GM21576 (cell line): Measurements from ENCODE around the gene PTP4A1.
"Not testable (repeated sequence)": the region's sequence is repeated elsewhere in the genome, so short reads cannot be mapped to it uniquely, and the experiment has no call there.

Experiments
- ATAC-seq: cut with Tn5 transposase; IDR thresholded peaks from one replicate; pipeline ENCODE4 v1.9.1; 2021; ENCODE audit warnings: mild to moderate bottlenecking, moderate library complexity; ENCODE audit not compliant: unreplicated experiment

Gene PTP4A1

DNA sequence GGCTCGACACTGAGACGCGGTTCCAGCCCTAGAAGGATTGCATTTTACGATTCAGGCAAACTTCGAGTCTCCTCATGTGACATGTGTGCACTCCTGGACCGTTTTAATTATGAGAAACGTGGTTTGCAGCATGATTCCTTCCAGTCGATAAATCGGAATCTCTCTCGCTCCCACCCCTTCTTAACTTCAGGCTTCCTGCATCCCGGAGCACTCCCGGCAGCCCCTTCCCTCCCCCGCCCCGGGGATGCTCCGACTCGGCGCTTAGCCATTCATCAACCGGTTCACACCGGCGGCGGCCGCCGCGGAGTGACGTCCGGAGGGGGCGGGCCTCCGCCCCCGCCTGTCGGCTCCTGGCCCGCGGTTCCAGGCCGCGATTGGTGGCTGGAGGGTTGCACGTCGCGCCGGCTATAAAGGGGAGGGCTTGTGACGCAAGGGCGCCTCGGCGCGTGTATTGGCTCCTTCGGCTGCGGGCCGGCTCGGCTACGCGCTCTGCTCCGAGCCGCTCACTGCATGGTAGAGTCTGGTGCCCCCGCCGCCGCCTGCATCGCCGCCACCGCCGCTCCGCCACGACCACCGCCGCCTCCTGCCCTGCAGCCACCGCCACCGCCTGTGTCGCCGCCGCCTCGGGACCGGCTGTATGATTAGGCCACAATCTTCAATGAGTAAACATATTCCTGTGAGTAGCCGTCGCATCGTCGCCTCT is at the start of gene PTP4A1, which contains the start of gene LOC128125822:
PTP4A1 (plus strand) TSS at position 437 of the 703 bp plus-strand sequence. CDS start 4,401 bp downstream, outside the sequence.
LOC128125822 (plus strand) TSS at position 437 of the 703 bp plus-strand sequence.
- ATAC-seq, result peak; percentile 90

DNA sequence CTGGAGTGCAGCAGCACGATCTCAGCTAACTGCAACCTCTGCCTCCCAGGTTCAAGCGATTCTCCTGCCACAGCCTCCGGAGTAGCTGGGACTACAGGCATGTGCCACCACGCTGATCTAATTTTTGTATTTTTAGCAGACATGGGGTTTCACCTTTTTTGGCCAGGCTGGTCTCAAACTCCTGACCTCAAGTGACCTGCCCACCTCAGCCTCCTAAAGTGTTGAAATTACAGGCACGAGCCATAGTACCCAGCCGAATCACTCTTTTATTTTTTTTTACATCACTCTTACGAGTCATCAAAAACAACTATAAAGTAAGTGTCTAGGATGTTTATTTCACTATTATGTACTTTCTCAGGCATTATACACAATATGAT is 49.4 kb upstream of the PTP4A1 start:
- ATAC-seq, result not testable (repeated sequence)

DNA sequence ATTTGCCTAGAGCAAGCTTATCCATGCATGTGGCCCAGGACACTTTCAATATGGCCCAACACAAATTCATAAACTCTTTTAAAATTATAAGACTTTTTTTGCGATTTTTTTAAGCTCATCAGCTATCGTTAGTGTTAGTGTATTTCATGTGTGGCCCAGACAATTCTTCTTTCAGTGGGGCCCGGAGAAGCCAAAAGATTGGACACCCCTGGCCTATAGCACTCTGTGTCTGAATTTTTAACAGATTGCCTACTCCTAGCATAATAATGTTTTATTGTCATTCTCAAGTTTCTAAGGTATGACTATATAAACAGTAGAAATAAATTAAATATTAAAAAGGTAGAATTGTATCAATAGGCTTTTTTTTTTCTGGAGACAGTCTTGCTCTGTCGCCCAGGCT is 48.6 kb upstream of the PTP4A1 start:
- no peak for ATAC-seq

DNA sequence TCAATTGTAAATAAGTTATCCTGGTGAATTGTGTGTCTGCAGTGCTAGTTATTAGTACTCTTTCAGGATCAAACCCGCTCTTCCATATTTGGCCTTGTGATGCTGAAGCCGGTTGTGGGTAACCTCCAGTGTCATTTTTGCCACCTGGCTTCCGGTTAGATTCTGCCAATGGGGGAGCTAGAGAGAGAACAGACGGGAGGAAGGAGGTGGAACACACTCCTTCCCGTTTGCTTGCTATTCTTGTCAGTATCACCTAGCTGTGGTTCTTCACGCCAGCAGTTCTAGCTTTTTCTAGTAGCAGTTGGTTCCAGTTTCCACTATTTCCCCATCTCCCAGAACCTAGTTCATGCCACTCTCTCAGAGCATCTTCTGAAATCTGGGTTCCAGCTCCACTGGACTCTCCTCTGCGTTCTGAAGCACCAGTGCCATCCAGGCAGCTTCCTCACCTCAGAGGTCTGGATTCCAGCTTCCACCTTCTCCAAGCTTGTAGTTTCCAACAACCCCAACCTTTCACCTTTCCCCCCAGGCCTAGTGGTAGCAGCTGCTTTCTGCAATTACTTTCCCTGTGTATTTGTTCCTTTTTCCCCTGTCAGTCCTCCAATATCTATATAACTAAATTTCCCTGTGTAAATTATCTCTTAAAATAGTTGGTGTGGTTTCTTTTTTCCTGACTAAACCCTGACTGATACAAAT is 46.9 kb upstream of the PTP4A1 start:
- no peak for ATAC-seq

DNA sequence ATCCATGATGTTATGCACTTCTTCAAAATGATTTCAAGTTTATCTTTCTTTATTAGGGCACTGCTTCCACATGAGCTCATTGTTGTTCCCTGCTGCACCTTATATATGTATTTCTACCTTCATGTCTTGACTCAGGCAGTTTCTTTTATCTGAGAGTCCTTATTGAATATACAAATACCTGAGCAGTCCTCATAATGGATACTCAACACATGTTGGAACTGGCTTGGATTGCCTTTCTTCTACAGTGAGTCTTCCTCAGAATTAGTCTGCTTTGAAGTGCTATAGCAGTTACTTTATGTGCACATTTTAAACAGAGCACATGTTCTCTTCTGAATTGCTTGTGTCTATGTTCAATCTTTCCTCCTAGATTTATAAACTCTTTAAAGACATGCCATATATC is 45.3 kb upstream of the PTP4A1 start:
- ATAC-seq, result no peak

DNA sequence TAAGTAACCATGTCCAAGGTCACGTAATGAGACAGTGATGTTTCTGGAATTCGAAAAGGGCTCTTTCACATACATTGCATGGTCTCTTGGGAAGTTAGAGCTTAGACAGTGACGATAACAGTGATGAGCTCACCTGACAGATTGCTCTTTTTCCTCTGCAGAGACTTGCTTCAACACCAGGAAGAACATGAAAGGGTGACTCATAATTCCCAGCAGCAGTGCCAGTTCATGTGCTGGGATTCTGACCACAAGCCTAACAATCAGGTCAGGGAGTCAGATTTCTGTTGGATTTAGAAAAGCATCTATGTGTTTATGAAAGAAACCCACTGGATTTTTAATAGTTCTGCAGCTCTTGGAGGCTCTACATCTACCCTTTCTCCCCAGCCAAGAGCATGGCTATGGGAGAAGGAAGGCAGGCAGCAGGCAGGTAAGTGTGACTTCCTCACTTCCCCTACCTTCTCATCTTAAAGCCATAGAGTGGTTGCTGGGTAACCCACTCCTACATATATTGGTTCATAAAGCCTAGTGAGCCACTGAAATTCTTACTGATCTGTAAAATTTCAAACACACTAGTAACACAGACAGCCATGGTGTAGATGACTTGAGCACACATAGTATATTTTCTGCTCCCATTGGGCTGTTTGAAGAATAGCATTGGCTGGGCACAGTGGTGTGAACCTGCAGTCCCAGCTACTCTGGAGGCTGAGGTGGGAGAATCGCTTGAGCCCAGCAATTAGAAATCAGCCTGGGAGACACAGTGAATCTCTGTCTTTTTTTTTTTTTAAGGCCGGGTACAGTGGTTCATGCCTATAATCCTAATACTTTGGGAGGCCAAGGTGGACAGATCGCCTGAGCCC is 44.4 kb upstream of the PTP4A1 start:
- peak; percentile 41 for ATAC-seq

DNA sequence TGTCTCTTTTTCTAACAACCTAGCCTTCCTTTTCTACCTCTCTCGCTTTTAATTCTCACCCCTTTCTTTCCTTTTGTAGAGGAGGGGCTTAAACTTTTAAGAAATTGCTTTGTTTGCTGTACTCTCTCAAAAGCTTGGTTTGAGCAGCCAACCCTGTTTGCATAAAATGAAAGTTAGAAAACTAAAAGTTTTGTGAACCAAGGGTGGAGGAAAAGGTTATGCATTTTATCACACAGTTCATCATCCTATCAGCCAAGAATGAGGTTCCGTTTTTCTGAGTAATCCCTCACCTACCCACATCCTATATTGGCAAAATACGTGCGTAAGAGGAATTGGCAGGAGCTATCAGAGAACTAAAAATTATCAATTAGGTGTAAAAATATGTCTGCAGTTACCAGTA is 42.8 kb upstream of the PTP4A1 start:
- ATAC-seq, result no peak

DNA sequence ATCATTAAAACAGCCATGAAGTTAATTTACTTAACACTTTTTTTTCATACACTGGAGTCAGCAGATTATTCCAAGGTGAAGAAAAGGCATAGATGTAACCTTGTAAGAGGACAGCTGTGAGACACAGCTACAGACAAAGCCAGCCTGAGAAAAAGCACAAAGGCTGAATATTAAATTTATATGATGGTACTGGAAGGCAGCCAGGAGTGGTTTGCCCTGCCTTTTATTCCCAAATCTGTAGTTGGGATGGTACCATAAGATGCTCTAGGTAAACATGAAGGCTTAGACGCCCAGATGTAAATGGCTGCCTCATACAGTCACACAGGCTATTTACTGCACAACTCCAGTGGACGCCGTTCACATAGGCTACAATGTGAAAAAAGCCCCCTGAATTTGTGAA is 42.1 kb upstream of the PTP4A1 start:
- ATAC-seq, result no peak

DNA sequence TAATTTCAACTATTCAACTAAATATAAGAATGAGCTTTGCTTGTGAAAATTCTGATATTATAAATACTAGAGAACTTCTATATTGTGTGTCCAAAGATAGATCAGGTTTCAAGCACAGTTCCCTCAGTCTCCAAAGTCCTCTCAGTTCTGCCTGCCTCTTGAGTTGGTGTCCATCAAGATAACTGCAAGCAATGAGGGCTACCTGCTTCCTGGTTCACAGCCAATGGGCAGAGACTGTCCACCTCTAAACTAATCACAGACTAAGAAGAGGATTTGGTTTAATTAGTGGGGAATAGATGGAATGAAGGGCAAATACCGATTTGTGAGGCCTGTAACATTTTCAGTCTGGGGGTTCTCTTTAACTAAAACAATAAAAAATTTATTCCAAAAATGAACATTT is 41.3 kb upstream of the PTP4A1 start:
- ATAC-seq, result no peak

DNA sequence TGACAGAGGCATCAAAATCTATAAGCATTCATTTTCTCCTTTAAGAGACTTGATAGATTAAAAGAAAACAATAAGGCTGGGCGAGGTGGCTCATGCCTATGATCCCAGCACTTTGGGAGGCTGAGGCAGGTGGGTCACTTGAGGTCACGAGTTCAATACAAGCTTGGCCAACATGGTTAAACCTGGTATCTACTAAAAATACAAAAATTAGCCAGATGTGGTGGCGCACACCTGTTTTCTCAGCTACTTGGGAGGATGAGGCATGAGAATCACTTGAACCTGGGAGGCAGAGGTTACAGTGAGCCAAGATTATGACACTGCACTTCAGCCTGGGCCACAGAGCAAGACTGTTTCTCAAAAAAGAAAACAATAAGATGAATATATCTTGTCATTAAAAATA is 39.3 kb upstream of the PTP4A1 start:
- ATAC-seq, result no peak

DNA sequence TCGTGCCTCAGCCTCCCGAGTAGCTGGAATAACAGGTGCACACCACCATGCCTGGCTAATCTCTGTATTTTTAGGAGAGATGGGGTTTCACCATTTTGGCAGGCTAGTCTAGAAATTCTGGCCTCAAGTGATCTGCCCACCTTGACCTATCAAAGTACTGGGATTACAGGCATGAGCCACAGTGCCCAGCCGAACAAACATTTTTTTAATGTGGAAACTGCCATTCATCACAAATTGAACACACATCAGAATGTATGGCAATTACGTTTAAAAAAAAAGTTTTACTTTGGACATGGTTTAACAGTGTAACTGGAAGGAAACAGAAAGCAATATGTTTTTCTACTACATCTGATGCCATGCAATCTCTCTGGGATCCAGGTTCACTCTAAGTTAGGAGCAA is 38.3 kb upstream of the PTP4A1 start:
- ATAC-seq, result no peak

DNA sequence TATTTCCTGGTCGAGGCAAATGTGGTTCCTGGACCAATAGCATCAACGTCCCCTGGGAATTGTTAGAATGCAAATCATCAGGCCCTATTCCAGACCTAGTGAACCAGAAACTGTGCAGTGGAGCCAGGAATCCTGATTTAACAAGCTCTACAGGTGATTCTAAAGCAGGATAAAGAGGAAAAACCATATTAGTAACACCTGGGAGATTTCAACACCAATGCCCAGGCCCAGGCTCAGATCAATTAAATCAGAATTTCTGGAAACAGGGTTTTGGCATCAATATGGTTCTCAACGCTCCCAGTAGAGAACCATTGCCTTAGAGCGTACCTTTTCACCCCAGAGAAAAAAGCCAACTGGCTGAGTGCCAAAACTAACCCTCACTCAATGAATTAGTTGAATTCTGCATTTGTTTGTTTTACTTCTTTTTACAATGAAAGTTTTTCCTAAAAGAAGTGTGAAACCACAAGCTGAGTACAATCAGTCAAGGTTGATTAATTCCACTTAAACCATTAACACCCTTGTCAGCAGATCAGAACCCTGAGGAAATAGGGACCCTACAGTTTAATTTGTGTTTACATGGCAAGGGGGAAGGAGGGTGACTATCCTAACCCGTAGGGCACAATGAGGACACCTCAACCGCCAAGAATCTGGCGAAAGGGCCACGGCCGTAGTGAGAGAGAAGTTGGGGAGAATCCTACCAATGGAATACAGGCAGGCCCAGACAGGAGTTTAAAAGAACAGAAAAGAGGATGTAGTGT is 34.9 kb upstream of the PTP4A1 start:
- ATAC-seq, result peak; percentile 73

DNA sequence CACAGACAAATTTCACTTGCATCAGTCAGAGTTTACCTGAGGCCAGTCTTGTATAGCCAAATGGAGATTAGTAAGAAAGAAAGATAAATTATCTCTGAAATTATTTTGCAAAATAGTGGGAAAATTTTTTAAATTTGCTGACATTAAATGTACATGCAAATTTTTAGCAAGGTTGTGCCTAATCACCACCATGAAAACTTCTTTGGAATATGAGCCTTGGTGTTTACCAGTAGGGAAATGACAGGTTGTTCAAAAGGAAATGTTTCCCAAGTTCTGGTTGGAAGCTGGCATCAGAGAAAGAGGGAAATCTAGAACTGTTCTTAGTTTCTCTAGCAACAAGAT is 34.4 kb upstream of the PTP4A1 start:
- no peak for ATAC-seq

DNA sequence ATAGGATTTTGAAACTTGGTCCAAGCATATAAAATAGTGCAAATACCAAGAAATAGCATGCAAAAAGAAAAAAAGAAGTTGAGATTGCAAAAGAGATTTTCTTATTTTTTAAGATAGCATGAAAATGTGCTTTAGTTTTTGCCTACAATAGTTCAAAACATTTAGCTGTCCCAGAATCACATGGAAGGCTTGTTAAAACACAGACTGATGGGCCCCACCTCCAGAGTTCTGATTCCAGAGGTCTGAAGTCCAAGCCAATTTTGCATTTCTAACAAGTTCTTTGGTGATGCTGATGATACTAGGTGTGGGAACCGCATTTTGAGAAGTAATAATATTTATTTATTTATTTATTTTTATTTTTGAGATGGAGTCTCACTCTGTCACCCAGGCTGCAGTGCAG is 33.7 kb upstream of the PTP4A1 start:
- ATAC-seq, result no peak

DNA sequence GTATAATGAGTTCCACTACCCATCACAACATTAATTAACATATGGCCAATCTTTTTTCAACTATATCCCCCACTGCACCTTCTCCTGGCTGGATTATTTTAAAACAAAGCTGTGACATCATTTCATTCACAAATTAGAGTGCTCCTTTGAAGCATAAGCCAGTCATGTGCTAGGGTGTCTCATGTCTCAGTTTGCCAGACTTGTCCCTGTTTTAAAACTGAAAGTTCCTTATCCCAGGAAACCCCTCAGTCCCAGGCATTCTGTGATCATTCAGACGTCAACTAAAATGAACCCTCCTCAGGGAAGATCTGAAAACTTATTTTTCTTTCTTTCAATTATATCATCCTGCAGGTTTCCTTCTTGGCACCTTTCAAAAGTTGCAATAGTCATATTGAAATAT is 29.3 kb upstream of the PTP4A1 start:
- ATAC-seq, result no peak

DNA sequence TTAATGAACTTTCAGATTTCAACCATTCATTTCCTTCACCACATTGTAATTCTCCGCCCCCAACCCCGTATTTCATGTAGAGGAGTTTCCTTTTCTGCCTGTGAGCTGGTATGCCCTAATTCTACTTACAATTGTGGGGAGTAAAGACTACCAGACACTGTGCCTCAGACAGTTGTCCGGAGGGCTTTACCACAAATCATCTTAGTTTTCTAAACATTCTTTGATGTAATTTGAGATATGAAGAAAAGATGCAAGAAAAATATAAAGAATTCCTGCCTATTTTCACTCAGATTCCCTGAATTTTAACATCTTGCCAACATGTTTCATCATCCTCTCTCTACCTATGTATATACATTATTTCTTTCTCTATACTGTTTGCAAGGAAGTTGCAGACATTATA is 28.3 kb upstream of the PTP4A1 start:
- no peak for ATAC-seq

DNA sequence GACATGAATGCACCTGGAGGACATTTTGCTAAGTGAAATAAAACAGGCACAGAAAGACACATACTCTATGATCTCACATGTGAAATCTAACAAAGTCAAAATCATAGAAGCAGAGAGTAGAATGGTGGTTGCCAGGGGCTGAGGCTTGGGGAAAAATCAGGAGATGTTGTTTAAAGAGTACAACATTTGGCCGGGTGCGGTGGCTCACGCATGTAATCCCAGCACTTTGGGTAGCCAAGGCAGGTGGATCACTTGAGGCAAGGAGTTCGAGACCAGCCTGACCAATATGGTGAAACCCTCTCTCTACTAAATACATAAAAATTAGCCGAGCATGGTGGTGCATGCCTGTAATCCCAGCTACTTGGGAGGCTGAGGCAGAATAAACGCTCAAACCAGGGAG is 26.0 kb upstream of the PTP4A1 start:
- no peak for ATAC-seq

DNA sequence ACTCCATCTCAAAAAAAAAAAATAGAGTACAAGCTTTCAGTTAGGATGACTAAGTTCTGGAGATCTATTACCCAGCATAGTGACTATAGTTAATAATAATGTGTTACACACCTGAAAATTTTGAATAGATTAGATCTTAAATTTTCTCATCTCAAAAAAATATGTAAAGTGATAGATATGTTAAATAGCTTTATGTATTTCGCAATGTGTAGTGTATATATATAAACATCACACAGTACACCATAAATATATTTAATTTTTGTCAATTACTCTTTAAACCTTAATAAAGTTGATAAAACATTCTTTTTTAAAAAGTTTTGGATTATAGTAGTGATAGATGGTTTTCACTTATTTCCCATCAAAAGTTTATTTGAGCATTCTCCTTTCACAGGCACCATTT is 25.6 kb upstream of the PTP4A1 start:
- ATAC-seq, result no peak

DNA sequence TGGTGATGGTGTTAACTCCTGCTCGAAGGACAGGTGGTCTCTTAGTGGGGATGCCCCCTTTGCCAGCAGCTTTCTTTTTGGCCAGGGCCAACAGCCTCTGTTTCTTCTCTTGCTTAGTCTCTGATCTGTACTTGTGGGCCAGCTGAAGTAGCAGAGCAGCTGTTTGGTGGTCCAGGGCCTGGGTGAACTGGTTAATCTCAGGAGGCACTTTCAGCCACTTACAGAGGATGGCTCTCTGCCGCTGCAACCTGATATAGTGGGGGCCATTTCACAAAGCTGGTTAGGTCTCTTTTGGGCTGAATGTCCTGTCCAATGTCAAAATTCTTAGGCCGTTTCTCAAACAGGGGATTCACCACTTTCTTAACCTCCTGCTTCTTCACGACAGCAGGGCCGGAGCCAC is 23.2 kb upstream of the PTP4A1 start:
- ATAC-seq, result no peak

DNA sequence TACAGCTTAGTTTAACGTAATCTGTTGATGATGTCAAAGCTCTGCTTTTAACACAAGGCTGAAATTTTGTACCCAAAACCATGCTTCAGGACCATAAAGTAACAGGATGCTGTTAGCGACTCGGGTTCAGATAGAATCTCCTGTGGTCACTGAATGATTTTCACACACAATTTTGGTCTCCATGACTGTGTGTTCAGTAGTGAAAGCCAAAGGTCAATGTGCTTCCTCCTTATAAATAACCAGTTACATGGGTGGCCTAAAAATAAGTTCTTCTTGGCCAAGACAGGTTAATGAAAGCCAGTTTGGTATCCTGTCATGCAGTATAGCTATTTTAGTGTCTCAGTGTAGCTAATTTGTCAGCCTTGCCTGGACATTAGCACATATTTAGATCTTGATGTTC is 19.1 kb upstream of the PTP4A1 start:
- peak; percentile 98 for ATAC-seq

DNA sequence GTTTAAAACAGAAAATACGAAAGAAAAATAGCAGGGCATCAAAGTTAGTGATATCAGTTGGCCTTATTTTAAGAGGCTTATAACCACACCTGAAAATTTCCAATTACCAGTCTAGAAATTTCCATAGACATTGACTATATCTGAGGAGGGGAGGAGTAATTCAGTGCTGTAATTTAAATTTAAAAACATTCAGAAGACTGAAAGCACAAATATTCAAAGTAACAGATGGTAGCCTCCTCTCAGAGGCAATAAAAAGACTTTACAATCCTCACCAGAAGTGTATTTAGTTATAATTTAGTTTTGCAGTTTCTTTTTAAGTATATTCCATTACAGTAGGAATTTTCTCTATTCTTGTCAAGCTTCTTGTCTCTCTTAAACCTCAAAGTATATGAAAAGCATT is 18.4 kb upstream of the PTP4A1 start:
- no peak for ATAC-seq
